ENCODE measurements around the gene C1orf167. TPM values are rescaled to one million over a fixed set of nuclear protein-coding genes. Genes with fewer than 3 reads are reported as not detected.
A peak's percentile ranks its signal among the peaks of the same experiment; 100 is the strongest.

The C1orf167 gene
- total and polyA plus RNA-seq, 2 donors (not counting 1 experiment from before 2014, with no cell fraction given), result not detected

- H3K27me3 Mint-ChIP-seq, result no peaks in the 10 kb centered on the region
- H3K27ac Mint-ChIP-seq, result peak overlapping the region; percentile 26
- ATAC-seq (ENCODE audit: low read depth), result no peak
- CTCF ChIA-PET, result no interaction called here
- POLR2A ChIA-PET, result no interaction called here
- no peak overlapping the region for H3K4me3 Mint-ChIP-seq
- H3K9me3 Mint-ChIP-seq (ENCODE audit: insufficient read depth), result no peaks in the 10 kb centered on the region
- no peak overlapping the region for H3K4me2 ChIP-seq (replicated peaks; ENCODE audit: low read depth, low read length, poor library complexity, severe bottlenecking)
- no peaks in the 10 kb centered on the region for H4K20me1 ChIP-seq (ENCODE audit: control insufficient read depth, insufficient read depth, low read length, poor library complexity, severe bottlenecking)
- TF ChIP-seq, protein P1, sequence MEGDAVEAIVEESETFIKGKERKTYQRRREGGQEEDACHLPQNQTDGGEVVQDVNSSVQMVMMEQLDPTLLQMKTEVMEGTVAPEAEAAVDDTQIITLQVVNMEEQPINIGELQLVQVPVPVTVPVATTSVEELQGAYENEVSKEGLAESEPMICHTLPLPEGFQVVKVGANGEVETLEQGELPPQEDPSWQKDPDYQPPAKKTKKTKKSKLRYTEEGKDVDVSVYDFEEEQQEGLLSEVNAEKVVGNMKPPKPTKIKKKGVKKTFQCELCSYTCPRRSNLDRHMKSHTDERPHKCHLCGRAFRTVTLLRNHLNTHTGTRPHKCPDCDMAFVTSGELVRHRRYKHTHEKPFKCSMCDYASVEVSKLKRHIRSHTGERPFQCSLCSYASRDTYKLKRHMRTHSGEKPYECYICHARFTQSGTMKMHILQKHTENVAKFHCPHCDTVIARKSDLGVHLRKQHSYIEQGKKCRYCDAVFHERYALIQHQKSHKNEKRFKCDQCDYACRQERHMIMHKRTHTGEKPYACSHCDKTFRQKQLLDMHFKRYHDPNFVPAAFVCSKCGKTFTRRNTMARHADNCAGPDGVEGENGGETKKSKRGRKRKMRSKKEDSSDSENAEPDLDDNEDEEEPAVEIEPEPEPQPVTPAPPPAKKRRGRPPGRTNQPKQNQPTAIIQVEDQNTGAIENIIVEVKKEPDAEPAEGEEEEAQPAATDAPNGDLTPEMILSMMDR (IDR thresholded peaks at IDR 0.05), result no peak
- TF ChIP-seq EZH2 (IDR thresholded peaks at IDR 0.05; ENCODE audit: borderline replicate concordance, insufficient read depth, low read depth, low read length, poor library complexity, severe bottlenecking), result no peak
- peaks cover 26% of the 10 kb centered on the region for H3K4me1 Mint-ChIP-seq
- no peaks in the 10 kb centered on the region for H3K27me3 ChIP-seq (replicated peaks in 1 of 4; ENCODE audit: control extremely low read depth in 1 of 4, control insufficient read depth in 3 of 4, insufficient read depth in 4 of 4, low read length in 3 of 4)
- no peak overlapping the region for H3K9ac ChIP-seq (ENCODE audit: low read length)
- DNase-seq, result no peak
- H3K36me3 ChIP-seq (replicated peaks in 1 of 2; ENCODE audit: control extremely low read depth in 1 of 2, control insufficient read depth in 1 of 2, extremely low read depth in 1 of 2, insufficient read depth in 2 of 2, low read length in 1 of 2), result no peaks in the 10 kb centered on the region
- H3K79me2 ChIP-seq (ENCODE audit: control insufficient read depth, insufficient read depth, low read length), result no peaks in the 10 kb centered on the region
- 84% methylated on average over 6 of the region's 6 CpGs for WGBS (ENCODE audit: insufficient coverage)
- no peak overlapping the region for H3K4me3 ChIP-seq (ENCODE audit: control extremely low read depth in 1 of 5, extremely low read depth in 1 of 5, insufficient read depth in 1 of 5, low read depth in 2 of 5, low read length in 4 of 5)
- intact Hi-C loops (cut with micrococcal nuclease), result no loop called here
- no peak overlapping the region for H2AFZ ChIP-seq (ENCODE audit: insufficient read depth, low read depth, low read length, poor library complexity, severe bottlenecking)
- peaks cover 19 to 23% of the 10 kb centered on the region in 2 donors for H3K4me1 ChIP-seq (ENCODE audit: control insufficient read depth in 2 of 2, insufficient read depth in 2 of 2, low read length in 2 of 2)
- no peaks in the 10 kb centered on the region for H3K9me3 ChIP-seq (ENCODE audit: control extremely low read depth in 1 of 3, control insufficient read depth in 2 of 3, insufficient read depth in 1 of 3, low read length in 2 of 3)
- no peak overlapping the region for H3K27ac ChIP-seq (ENCODE audit: low read length in 2 of 2)
Measured at GRCh38 chr1:11783556-11783955, 21.6 kb downstream of the C1orf167 start.

DNA sequence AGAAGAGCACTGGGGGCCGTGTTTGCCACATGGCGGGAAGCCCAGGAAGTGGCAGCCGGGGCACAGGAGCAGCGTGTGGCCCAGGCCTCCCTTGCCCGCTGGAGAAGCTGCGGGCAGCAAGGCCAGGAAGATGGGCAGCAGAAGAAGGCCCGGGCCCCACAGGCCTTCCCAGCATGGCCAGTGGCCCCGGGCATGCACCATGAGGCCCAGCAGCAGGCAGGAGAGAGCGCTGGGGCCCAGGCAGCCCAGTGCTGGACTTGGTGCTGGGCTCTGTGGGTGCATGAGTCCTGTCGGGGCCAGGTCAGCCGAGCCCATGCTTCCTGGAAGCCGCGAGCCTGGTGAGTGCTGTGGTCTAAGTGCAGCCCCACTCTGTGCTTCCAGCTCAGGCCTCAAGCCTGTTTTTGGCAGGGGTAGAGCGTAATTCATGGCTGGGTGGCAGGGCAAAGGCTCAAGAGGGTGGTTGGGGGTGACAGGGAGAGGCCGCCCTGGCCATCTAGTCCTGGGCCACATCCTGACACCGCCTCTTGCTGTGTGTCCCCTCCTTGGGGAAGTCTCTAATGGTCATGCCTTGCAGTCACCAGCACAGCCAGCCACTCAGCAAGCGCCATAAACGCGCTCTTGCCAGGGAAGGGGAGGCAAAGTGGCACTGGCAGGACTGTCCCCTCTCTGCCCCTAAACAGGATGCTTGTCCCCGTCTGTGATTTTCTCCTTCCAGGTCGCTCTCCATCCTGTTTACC, 22.4 kb downstream of the C1orf167 start:
- Mint-ChIP-seq H3K27me3 (no peaks in the 10 kb centered on the region), H3K27ac (no peak overlapping the region), H3K4me3 (peak overlapping the region; percentile 68), H3K4me1 (peaks cover 26% of the 10 kb centered on the region), H3K9me3 (ENCODE audit: insufficient read depth) (no peaks in the 10 kb centered on the region)
- Histone ChIP-seq H3K9me3 (ENCODE audit: control extremely low read depth in 1 of 3, control insufficient read depth in 2 of 3, insufficient read depth in 1 of 3, low read length in 2 of 3) (no peaks in the 10 kb centered on the region), H4K20me1 (ENCODE audit: control insufficient read depth, insufficient read depth, low read length, poor library complexity, severe bottlenecking) (no peaks in the 10 kb centered on the region), H3K36me3 (replicated peaks in 1 of 2; ENCODE audit: control extremely low read depth in 1 of 2, control insufficient read depth in 1 of 2, extremely low read depth in 1 of 2, insufficient read depth in 2 of 2, low read length in 1 of 2) (peaks cover 0 to under 1% of the 10 kb centered on the region in 2 experiments), H3K79me2 (ENCODE audit: control insufficient read depth, insufficient read depth, low read length) (no peaks in the 10 kb centered on the region), H3K4me2 (replicated peaks; ENCODE audit: low read depth, low read length, poor library complexity, severe bottlenecking) (peak overlapping the region; percentile 86), H3K27me3 (replicated peaks in 1 of 4; ENCODE audit: control extremely low read depth in 1 of 4, control insufficient read depth in 3 of 4, insufficient read depth in 4 of 4, low read length in 3 of 4) (no peaks in the 10 kb centered on the region), H3K9ac (ENCODE audit: low read length) (peak overlapping the region; percentile 53), H3K4me1 (ENCODE audit: control insufficient read depth in 2 of 2, insufficient read depth in 2 of 2, low read length in 2 of 2) (peaks cover 19 to 23% of the 10 kb centered on the region in 2 donors), H3K4me3 (ENCODE audit: control extremely low read depth in 1 of 5, extremely low read depth in 1 of 5, insufficient read depth in 1 of 5, low read depth in 2 of 5, low read length in 4 of 5) (peak overlapping the region in 4 of 5 experiments; percentile 23 to 50 (median 36)), H3K27ac (ENCODE audit: low read length in 2 of 2) (peak overlapping the region in 1 of 2 donors; percentile 26), H2AFZ (ENCODE audit: insufficient read depth, low read depth, low read length, poor library complexity, severe bottlenecking) (peak overlapping the region; percentile 53)
- CTCF ChIA-PET, result interaction anchor here (0.6 to 3.9 kb wide), 12 partner anchors 10 to 1580 kb away, joined by 3 to 26 read pairs (median 3); partner anchors contain the start of genes CLCN6 and MTHFR
- no peak for TF ChIP-seq EZH2 (IDR thresholded peaks at IDR 0.05; ENCODE audit: borderline replicate concordance, insufficient read depth, low read depth, low read length, poor library complexity, severe bottlenecking)
- TF ChIP-seq, protein P1 (IDR thresholded peaks at IDR 0.05), result no peak
- WGBS (ENCODE audit: insufficient coverage), result 76% methylated on average over 18 of the region's 21 CpGs
- intact Hi-C loops (cut with micrococcal nuclease), result loop anchor here (2.0 kb wide), 1 partner anchor 30 kb away; no protein-coding TSS in a partner anchor
- DNase-seq (no peak), ATAC-seq (ENCODE audit: low read depth) (no peak)
- POLR2A ChIA-PET, result no interaction called here
